Endothelial cell (in vitro differentiated cells): Measurements from ENCODE around the gene MAVS. TPM values are rescaled to one million over a fixed set of nuclear protein-coding genes. Genes with fewer than 3 reads are reported as not detected.

Experiments used
- DNase-seq: peaks from one replicate; pipeline ENCODE4 v3.0.0; 2021; ENCODE audit warnings: low spot score
- H3K27ac Mint-ChIP-seq: one replicate; pipeline ENCODE4 v1.8.0; 2021; ENCODE audit warnings: mixed read lengths, inconsistent platforms; ENCODE audit not compliant: unreplicated experiment
- H3K27me3 Mint-ChIP-seq: one replicate; pipeline ENCODE4 v1.8.0; 2021; ENCODE audit warnings: mild to moderate bottlenecking, moderate library complexity, mixed read lengths, inconsistent platforms; ENCODE audit not compliant: unreplicated experiment
- H3K36me3 Mint-ChIP-seq: one replicate; pipeline ENCODE4 v1.8.0; 2021; ENCODE audit warnings: mild to moderate bottlenecking, low read depth, mixed read lengths, inconsistent platforms; ENCODE audit not compliant: unreplicated experiment
- H3K4me1 Mint-ChIP-seq: one replicate; pipeline ENCODE4 v1.8.0; 2021; ENCODE audit warnings: mild to moderate bottlenecking, mixed read lengths, inconsistent platforms; ENCODE audit not compliant: unreplicated experiment
- H3K4me3 Mint-ChIP-seq: one replicate; pipeline ENCODE4 v1.8.0; 2021; ENCODE audit warnings: mild to moderate bottlenecking, mixed read lengths, inconsistent platforms; ENCODE audit not compliant: unreplicated experiment
- H3K9me3 Mint-ChIP-seq: one replicate; pipeline ENCODE4 v1.8.0; 2021; ENCODE audit warnings: mixed read lengths, inconsistent platforms; ENCODE audit not compliant: unreplicated experiment
- total RNA-seq: library from RNA; stranded (reverse); fragmentation: NEBNext Ultra II Directional; extraction: Animal tissue kit (Norgen Biotek cat#: 25700); gene quantifications from one replicate; pipeline ENCODE4 v1.2.1, GENCODE V29; 2021; ENCODE audit not compliant: unreplicated experiment
- TF ChIP-seq, protein P1 (sequence below): fragments of 200-600 bp; sonication (generic); IDR thresholded peaks from one replicate; pipeline ENCODE4 v1.5.0; 2021; ENCODE audit warnings: antibody characterized with exemption; ENCODE audit not compliant: unreplicated experiment

MAVS gene
- total RNA-seq, 1 donor from 2014 or later: 111 TPM

GRCh38 chr20:3803289-3803688, 43.3 kb upstream of the MAVS start:
- H3K4me1 Mint-ChIP-seq: peaks cover 22% of the 10 kb centered on the region
- H3K4me3 Mint-ChIP-seq: peak overlapping the region; percentile 7
- TF ChIP-seq, protein P1, sequence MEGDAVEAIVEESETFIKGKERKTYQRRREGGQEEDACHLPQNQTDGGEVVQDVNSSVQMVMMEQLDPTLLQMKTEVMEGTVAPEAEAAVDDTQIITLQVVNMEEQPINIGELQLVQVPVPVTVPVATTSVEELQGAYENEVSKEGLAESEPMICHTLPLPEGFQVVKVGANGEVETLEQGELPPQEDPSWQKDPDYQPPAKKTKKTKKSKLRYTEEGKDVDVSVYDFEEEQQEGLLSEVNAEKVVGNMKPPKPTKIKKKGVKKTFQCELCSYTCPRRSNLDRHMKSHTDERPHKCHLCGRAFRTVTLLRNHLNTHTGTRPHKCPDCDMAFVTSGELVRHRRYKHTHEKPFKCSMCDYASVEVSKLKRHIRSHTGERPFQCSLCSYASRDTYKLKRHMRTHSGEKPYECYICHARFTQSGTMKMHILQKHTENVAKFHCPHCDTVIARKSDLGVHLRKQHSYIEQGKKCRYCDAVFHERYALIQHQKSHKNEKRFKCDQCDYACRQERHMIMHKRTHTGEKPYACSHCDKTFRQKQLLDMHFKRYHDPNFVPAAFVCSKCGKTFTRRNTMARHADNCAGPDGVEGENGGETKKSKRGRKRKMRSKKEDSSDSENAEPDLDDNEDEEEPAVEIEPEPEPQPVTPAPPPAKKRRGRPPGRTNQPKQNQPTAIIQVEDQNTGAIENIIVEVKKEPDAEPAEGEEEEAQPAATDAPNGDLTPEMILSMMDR: no peak
- no peak for DNase-seq
- H3K27me3 Mint-ChIP-seq: peaks cover 9% of the 10 kb centered on the region
- H3K9me3 Mint-ChIP-seq: no peaks in the 10 kb centered on the region
- peaks cover 25% of the 10 kb centered on the region for H3K36me3 Mint-ChIP-seq
- no peak overlapping the region for H3K27ac Mint-ChIP-seq

DNA sequence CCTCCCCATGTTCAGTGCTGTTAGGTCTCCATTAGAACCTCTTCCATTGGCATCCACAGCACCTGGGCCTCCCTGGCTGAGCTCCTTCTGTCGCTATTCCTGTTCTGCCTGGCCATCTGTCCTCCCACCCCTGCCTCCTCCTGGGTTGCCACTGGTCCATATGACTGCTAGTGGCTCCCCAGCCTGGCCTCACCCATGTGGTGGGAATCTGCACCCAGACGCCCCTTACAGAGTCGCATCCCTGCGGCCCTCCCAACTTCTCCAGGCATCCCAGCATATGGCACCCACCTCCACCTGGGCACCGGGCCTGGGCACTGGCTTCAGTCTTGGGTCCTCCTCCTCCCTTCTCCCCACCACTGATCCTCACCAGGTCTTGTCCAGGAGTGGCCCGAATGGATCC, 42.8 kb upstream of the MAVS start:
- peaks cover 9% of the 10 kb centered on the region for H3K27me3 Mint-ChIP-seq
- TF ChIP-seq, protein P1: no peak
- H3K4me3 Mint-ChIP-seq: peak overlapping the region; percentile 7
- H3K9me3 Mint-ChIP-seq: no peaks in the 10 kb centered on the region
- H3K27ac Mint-ChIP-seq: no peak overlapping the region
- H3K36me3 Mint-ChIP-seq: peaks cover 25% of the 10 kb centered on the region
- H3K4me1 Mint-ChIP-seq: peaks cover 21% of the 10 kb centered on the region
- DNase-seq: no peak

DNA sequence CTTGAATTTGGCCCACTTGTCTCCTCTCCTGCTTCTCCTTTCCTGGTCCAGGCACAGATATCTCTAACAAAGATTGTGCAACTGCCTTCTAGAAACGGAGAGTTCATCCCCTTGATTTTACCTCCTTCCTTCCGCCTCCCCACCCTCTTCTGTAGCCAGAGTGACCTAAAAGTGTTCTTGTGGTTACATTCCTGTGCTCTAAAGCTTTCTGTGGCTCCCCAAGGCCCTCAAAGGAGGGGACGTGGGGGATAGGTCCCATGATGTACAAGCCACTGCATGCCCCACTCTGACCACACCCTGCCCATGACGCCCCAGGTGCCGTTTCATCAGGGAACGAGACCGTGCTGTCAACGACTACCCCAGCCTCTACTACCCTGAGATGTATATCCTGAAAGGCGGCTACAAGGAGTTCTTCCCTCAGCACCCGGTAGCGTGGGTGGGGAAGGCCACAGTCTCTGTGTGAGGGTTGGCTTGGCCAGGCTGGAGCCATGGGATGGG, 42.3 kb upstream of the MAVS start:
- TF ChIP-seq, protein P1: no peak
- H3K27ac Mint-ChIP-seq: no peak overlapping the region
- H3K36me3 Mint-ChIP-seq: peaks cover 25% of the 10 kb centered on the region
- DNase-seq: no peak
- no peaks in the 10 kb centered on the region for H3K9me3 Mint-ChIP-seq
- H3K4me1 Mint-ChIP-seq: peaks cover 18% of the 10 kb centered on the region
- peaks cover 9% of the 10 kb centered on the region for H3K27me3 Mint-ChIP-seq
- peak overlapping the region; percentile 7 for H3K4me3 Mint-ChIP-seq

- Mint-ChIP-seq H3K27ac (no peak overlapping the region), H3K4me1 (peaks cover 14% of the 10 kb centered on the region), H3K27me3 (peaks cover 9% of the 10 kb centered on the region), H3K36me3 (peaks cover 25% of the 10 kb centered on the region), H3K9me3 (no peaks in the 10 kb centered on the region), H3K4me3 (no peak overlapping the region)
- TF ChIP-seq, protein P1: no peak
- DNase-seq: no peak
Observed at GRCh38 chr20:3804781-3805180, 41.9 kb upstream of the MAVS start.

DNA sequence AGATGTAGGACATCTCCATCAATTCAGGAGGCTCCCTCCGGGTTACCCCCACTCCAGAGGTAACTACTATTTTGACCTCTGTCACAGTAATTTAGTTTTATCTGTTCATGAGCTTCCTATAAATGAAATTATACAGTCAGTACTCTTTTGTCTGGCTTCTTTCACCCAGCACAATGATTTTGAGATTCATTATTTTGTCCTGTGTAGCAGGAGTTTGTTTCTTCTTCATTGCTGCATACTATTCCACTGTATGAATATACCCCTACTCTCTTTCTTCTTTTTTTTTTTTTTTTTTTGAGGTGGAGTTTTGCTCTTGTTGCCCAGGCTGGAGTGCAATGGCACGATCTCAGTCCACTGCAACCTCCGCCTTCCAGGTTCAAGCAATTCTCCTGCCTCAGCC, 38.1 kb upstream of the MAVS start:
- Mint-ChIP-seq H3K4me3 (no peak overlapping the region), H3K27me3 (peaks cover 12% of the 10 kb centered on the region), H3K27ac (no peak overlapping the region), H3K4me1 (peaks cover 14% of the 10 kb centered on the region), H3K36me3 (peaks cover 16% of the 10 kb centered on the region), H3K9me3 (no peaks in the 10 kb centered on the region)
- DNase-seq: no peak
- TF ChIP-seq, protein P1: no peak
